Activated CD8-positive, alpha-beta memory T cell treated with anti-CD3 and anti-CD28 coated beads for 4 hours (primary cell): Measurements from ENCODE around the gene SPIN1.
"Not testable (repeated sequence)": the region's sequence is repeated elsewhere in the genome, so short reads cannot be mapped to it uniquely, and the experiment has no call there.

Experiments used
- DNase-seq, 2 donors: peaks; one replicate each; pipeline ENCODE4 v3.0.0-alpha.2; 2020; ENCODE audit warnings: low read depth in 2 of 2

SPIN1 gene

GRCh38 chr9:88388203-88388885 lies at the start of gene SPIN1:
TSS of gene SPIN1 (plus strand) at chr9:88388444. CDS start at chr9:88426540, 38,096 bp downstream.
- DNase-seq, result peak; percentile 69 to 73

GRCh38 chr9:88339317-88339716 lies 48.9 kb upstream of the SPIN1 start:
- no peak for DNase-seq

- DNase-seq, result no peak
Observed at GRCh38 chr9:88342246-88342645, 46.0 kb upstream of the SPIN1 start.

GRCh38 chr9:88344013-88344412 lies 44.2 kb upstream of the SPIN1 start:
- no peak for DNase-seq

- DNase-seq, result not testable (repeated sequence)
Observed at GRCh38 chr9:88350354-88350753, 37.9 kb upstream of the SPIN1 start.

GRCh38 chr9:88355166-88355565 lies 33.1 kb upstream of the SPIN1 start:
- no peak for DNase-seq

- DNase-seq, result not testable (repeated sequence)
Observed at GRCh38 chr9:88357250-88357649, 31.0 kb upstream of the SPIN1 start.

GRCh38 chr9:88358723-88359122 lies 29.5 kb upstream of the SPIN1 start:
- no peak for DNase-seq

GRCh38 chr9:88359974-88360373 lies 28.3 kb upstream of the SPIN1 start:
- no peak for DNase-seq

GRCh38 chr9:88362681-88363080 lies 25.6 kb upstream of the SPIN1 start:
- DNase-seq, result no peak

- no peak for DNase-seq
Observed at GRCh38 chr9:88363661-88364060, 24.6 kb upstream of the SPIN1 start.

- no peak for DNase-seq
Observed at GRCh38 chr9:88364706-88365105, 23.5 kb upstream of the SPIN1 start.

- no peak for DNase-seq
Observed at GRCh38 chr9:88370346-88370745, 17.9 kb upstream of the SPIN1 start.

GRCh38 chr9:88372103-88372654 lies 16.1 kb upstream of the SPIN1 start:
- DNase-seq, result no peak

GRCh38 chr9:88373045-88373444 lies 15.2 kb upstream of the SPIN1 start:
- no peak for DNase-seq

- no peak for DNase-seq
Observed at GRCh38 chr9:88378317-88378716, 9.9 kb upstream of the SPIN1 start.

GRCh38 chr9:88379352-88379751 lies 8.9 kb upstream of the SPIN1 start:
- DNase-seq, result no peak

- no peak for DNase-seq
Observed at GRCh38 chr9:88380118-88380517, 8.1 kb upstream of the SPIN1 start.

- DNase-seq, result not testable (repeated sequence)
Observed at GRCh38 chr9:88381322-88381721, 6.9 kb upstream of the SPIN1 start.

- no peak for DNase-seq
Observed at GRCh38 chr9:88383176-88383575, 5.1 kb upstream of the SPIN1 start.

- not testable (repeated sequence) for DNase-seq
Observed at GRCh38 chr9:88386137-88386536, 2.1 kb upstream of the SPIN1 start.

GRCh38 chr9:88387036-88387551 lies 1.1 kb upstream of the SPIN1 start:
- no peak for DNase-seq

GRCh38 chr9:88387552-88388202 lies 567 bp upstream of the SPIN1 start:
- peak; percentile 3 for DNase-seq
